SU-DHL-6 (cell line): ENCODE measurements around the gene XPNPEP2.

Experiments
- EZH2phosphoT487 ChIP-seq: fragments of 200-600 bp; sonication (generic), shearing (Covaris generic); conservative IDR thresholded peaks from 2 replicates; pipeline ENCODE4 v1.6.1; 2018; ENCODE audit warnings: mild to moderate bottlenecking, antibody characterized with exemption, low read length, moderate library complexity, mixed read lengths
- TF ChIP-seq, protein P1 (sequence below): fragments of 200-600 bp; sonication (generic); IDR thresholded peaks from one replicate; pipeline ENCODE4 v1.5.1; 2017; ENCODE audit warnings: antibody characterized with exemption, mild to moderate bottlenecking, low read length, moderate library complexity; ENCODE audit not compliant: insufficient read depth, poor library complexity, severe bottlenecking

DNA sequence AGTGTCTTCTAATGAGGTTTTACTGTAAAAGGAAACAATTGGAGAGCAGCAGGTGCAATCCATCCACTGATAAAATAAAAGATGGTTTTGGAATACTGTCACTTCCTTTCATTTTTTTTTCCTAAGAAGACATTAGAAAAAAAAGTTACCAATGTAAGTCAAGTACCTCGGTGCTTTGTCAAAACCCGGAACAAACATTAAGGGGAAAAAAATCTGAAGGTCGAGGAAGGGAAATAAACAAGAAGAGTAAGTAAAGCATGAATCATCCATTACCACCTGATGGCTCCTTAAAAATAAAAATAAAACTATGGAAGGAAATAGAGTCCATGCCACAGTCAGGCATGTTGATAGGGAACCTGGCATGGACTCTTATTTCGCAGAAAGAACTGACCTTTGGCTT is 15.3 kb upstream of the XPNPEP2 start:
- TF ChIP-seq, protein P1, sequence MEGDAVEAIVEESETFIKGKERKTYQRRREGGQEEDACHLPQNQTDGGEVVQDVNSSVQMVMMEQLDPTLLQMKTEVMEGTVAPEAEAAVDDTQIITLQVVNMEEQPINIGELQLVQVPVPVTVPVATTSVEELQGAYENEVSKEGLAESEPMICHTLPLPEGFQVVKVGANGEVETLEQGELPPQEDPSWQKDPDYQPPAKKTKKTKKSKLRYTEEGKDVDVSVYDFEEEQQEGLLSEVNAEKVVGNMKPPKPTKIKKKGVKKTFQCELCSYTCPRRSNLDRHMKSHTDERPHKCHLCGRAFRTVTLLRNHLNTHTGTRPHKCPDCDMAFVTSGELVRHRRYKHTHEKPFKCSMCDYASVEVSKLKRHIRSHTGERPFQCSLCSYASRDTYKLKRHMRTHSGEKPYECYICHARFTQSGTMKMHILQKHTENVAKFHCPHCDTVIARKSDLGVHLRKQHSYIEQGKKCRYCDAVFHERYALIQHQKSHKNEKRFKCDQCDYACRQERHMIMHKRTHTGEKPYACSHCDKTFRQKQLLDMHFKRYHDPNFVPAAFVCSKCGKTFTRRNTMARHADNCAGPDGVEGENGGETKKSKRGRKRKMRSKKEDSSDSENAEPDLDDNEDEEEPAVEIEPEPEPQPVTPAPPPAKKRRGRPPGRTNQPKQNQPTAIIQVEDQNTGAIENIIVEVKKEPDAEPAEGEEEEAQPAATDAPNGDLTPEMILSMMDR = no peak
- no peak for TF ChIP-seq EZH2phosphoT487
